Middle frontal gyrus (tissue), 1 donor: ENCODE results near the gene RASGEF1C.
"Not testable (repeated sequence)": the region's sequence is repeated elsewhere in the genome, so short reads cannot be mapped to it uniquely, and the experiment has no call there.

Experiments
- DNase-seq: peaks from one replicate; pipeline ENCODE4 v3.0.0-alpha.2; 2015; ENCODE audit warnings: low spot score; ENCODE audit errors: extremely low spot score

Gene RASGEF1C

GRCh38 chr5:180136630-180137381 is 72.2 kb downstream of the RASGEF1C start:
- DNase-seq = no peak

- DNase-seq = no peak
Measured at GRCh38 chr5:180135967-180136629, 72.9 kb downstream of the RASGEF1C start.

- no peak for DNase-seq
Measured at GRCh38 chr5:180135128-180135955, 73.7 kb downstream of the RASGEF1C start.

GRCh38 chr5:180133971-180134508 is 75.0 kb downstream of the RASGEF1C start:
- no peak for DNase-seq

GRCh38 chr5:180133551-180133950 is 75.5 kb downstream of the RASGEF1C start:
- no peak for DNase-seq

GRCh38 chr5:180133060-180133459 is 76.0 kb downstream of the RASGEF1C start:
- DNase-seq = no peak

GRCh38 chr5:180130876-180131740 is 77.9 kb downstream of the RASGEF1C start:
- no peak for DNase-seq

GRCh38 chr5:180130291-180130869 is 78.6 kb downstream of the RASGEF1C start:
- no peak for DNase-seq

GRCh38 chr5:180129291-180130190 is 79.5 kb downstream of the RASGEF1C start:
- DNase-seq = no peak

GRCh38 chr5:180128671-180129261 is 80.2 kb downstream of the RASGEF1C start:
- DNase-seq = no peak

GRCh38 chr5:180127682-180128670 is 81.0 kb downstream of the RASGEF1C start:
- no peak for DNase-seq

GRCh38 chr5:180126716-180127681 is 82.0 kb downstream of the RASGEF1C start:
- no peak for DNase-seq

GRCh38 chr5:180126156-180126555 is 82.9 kb downstream of the RASGEF1C start:
- DNase-seq = not testable (repeated sequence)

GRCh38 chr5:180124662-180125061 is 84.3 kb downstream of the RASGEF1C start:
- DNase-seq = not testable (repeated sequence)

GRCh38 chr5:180122875-180123274 is 86.1 kb downstream of the RASGEF1C start:
- DNase-seq = no peak

- DNase-seq = no peak
Measured at GRCh38 chr5:180121826-180122413, 87.1 kb downstream of the RASGEF1C start.
